ENCODE measurements around the gene ATF7IP. TPM values are rescaled to one million over a fixed set of nuclear protein-coding genes. Genes with fewer than 3 reads are reported as not detected.
A peak's percentile ranks its signal among the peaks of the same experiment; 100 is the strongest.

ATF7IP gene
- total RNA-seq, 1 experiment from 2014 or later = 25.4 TPM

- no TSS peak for BruUV-seq (replicated peaks)
- POLR2A ChIA-PET = no interaction called here
- Histone ChIP-seq H3K36me3 (ENCODE audit: control insufficient read depth, insufficient read depth, low read length) (no peaks in the 10 kb centered on the region), H3K4me1 (ENCODE audit: control insufficient read depth, insufficient read depth, low read length) (no peaks in the 10 kb centered on the region), H3K27ac (ENCODE audit: low read length) (no peak overlapping the region), H3K9me3 (ENCODE audit: control insufficient read depth, insufficient read depth, low read depth, low read length) (no peaks in the 10 kb centered on the region), H3K4me3 (ENCODE audit: low read depth in 2 of 2, low read length in 2 of 2) (no peak overlapping the region), H3K27me3 (ENCODE audit: control insufficient read depth, insufficient read depth, low read length) (no peaks in the 10 kb centered on the region)
- no peak for ATAC-seq
- DNase-seq (ENCODE audit: low read depth, low spot score) = no peak
- CTCF ChIA-PET = interaction anchor here (0.9 kb wide), 1 partner anchor 22 kb away, joined by 5 read pairs; no protein-coding TSS in a partner anchor
- intact Hi-C loops (cut with micrococcal nuclease; ENCODE audit: unreplicated experiment) (no loop called here), in situ Hi-C loops (cut with HindIII; ENCODE audit: low pct_unique_long_range_greater_than_20kb, low sequenced_read_pairs) (no loop called here)
- TF ChIP-seq REST (IDR thresholded peaks at IDR 0.05; ENCODE audit: insufficient read depth in 1 of 2, low read depth in 2 of 2, low read length in 1 of 2) (no peak), CTCF (IDR thresholded peaks at IDR 0.05) (peak; percentile 41)
Observed at GRCh38 chr12:14514154-14514842, 148.8 kb downstream of the ATF7IP start.

GRCh38 chr12:14514946-14515345 is 149.5 kb downstream of the ATF7IP start:
- in situ Hi-C loops (cut with HindIII; ENCODE audit: low pct_unique_long_range_greater_than_20kb, low sequenced_read_pairs) = no loop called here
- no peak for ATAC-seq
- Histone ChIP-seq H3K4me3 (ENCODE audit: low read depth in 2 of 2, low read length in 2 of 2) (no peak overlapping the region), H3K36me3 (ENCODE audit: control insufficient read depth, insufficient read depth, low read length) (no peaks in the 10 kb centered on the region), H3K27ac (ENCODE audit: low read length) (no peak overlapping the region), H3K4me1 (ENCODE audit: control insufficient read depth, insufficient read depth, low read length) (no peaks in the 10 kb centered on the region), H3K9me3 (ENCODE audit: control insufficient read depth, insufficient read depth, low read depth, low read length) (no peaks in the 10 kb centered on the region), H3K27me3 (ENCODE audit: control insufficient read depth, insufficient read depth, low read length) (no peaks in the 10 kb centered on the region)
- POLR2A ChIA-PET = no interaction called here
- BruUV-seq (replicated peaks) = no TSS peak
- CTCF ChIA-PET = no interaction called here
- DNase-seq (ENCODE audit: low read depth, low spot score) = no peak
- intact Hi-C loops (cut with micrococcal nuclease; ENCODE audit: unreplicated experiment) = no loop called here
- TF ChIP-seq POLR2AphosphoS5 (IDR thresholded peaks at IDR 0.05; ENCODE audit: low read depth, low read length) (no peak), REST (IDR thresholded peaks at IDR 0.05; ENCODE audit: insufficient read depth in 1 of 2, low read depth in 2 of 2, low read length in 1 of 2) (no peak), TCF7L2 (IDR thresholded peaks at IDR 0.05; ENCODE audit: low read depth, low read length) (no peak), SIN3A (IDR thresholded peaks at IDR 0.05; ENCODE audit: borderline replicate concordance, insufficient read depth, low read depth, low read length) (no peak), CTCF (IDR thresholded peaks at IDR 0.05) (no peak)
